ENCODE measurements around the gene SHC3.

- no peak for TF ChIP-seq POLR2A (IDR thresholded peaks at IDR 0.05)
- no peak for TF ChIP-seq CTCF (IDR thresholded peaks at IDR 0.05)
These were observed 55.7 kb downstream of the SHC3 start for GRCh38 chr9:89122949-89123348.
